GM20000 (cell line): ENCODE measurements around the gene HNRNPR.

Source experiments
- DNase-seq: peaks from one replicate; pipeline ENCODE4 v3.0.0; 2012; ENCODE audit warnings: low spot score
- CTCF ChIP-seq: IDR thresholded peaks from 2 replicates; pipeline ENCODE4 v1.5.1; 2012; ENCODE audit warnings: mild to moderate bottlenecking, control low read depth; ENCODE audit errors: extremely low read depth, missing control alignments

Gene HNRNPR

GRCh38 chr1:23303524-23303923 is 40.6 kb downstream of the HNRNPR start:
- DNase-seq, result no peak
- no peak for TF ChIP-seq CTCF

GRCh38 chr1:23296931-23297330 is 47.2 kb downstream of the HNRNPR start:
- DNase-seq, result no peak
- no peak for TF ChIP-seq CTCF

GRCh38 chr1:23291706-23292105 is 52.4 kb downstream of the HNRNPR start:
- TF ChIP-seq CTCF, result no peak
- no peak for DNase-seq

GRCh38 chr1:23290836-23291565 is 53.1 kb downstream of the HNRNPR start:
- TF ChIP-seq CTCF, result no peak
- DNase-seq, result no peak

- TF ChIP-seq CTCF, result no peak
Measured at GRCh38 chr1:23288671-23289070, 55.4 kb downstream of the HNRNPR start.

GRCh38 chr1:23288201-23288600 is 55.9 kb downstream of the HNRNPR start:
- DNase-seq, result no peak
- no peak for TF ChIP-seq CTCF

More at GRCh38 chr1:23288671-23289070, 55.4 kb downstream of the HNRNPR start:
- DNase-seq, result no peak

- TF ChIP-seq CTCF, result no peak
- DNase-seq, result no peak
Measured at GRCh38 chr1:23286401-23286800, 57.7 kb downstream of the HNRNPR start.
